GM19043 (cell line): ENCODE data around the gene EIPR1.

Source experiments
- ATAC-seq: cut with Tn5 transposase; IDR thresholded peaks from one replicate; pipeline ENCODE4 v1.9.1; 2021; ENCODE audit warnings: low read depth; ENCODE audit not compliant: unreplicated experiment

EIPR1 gene

DNA sequence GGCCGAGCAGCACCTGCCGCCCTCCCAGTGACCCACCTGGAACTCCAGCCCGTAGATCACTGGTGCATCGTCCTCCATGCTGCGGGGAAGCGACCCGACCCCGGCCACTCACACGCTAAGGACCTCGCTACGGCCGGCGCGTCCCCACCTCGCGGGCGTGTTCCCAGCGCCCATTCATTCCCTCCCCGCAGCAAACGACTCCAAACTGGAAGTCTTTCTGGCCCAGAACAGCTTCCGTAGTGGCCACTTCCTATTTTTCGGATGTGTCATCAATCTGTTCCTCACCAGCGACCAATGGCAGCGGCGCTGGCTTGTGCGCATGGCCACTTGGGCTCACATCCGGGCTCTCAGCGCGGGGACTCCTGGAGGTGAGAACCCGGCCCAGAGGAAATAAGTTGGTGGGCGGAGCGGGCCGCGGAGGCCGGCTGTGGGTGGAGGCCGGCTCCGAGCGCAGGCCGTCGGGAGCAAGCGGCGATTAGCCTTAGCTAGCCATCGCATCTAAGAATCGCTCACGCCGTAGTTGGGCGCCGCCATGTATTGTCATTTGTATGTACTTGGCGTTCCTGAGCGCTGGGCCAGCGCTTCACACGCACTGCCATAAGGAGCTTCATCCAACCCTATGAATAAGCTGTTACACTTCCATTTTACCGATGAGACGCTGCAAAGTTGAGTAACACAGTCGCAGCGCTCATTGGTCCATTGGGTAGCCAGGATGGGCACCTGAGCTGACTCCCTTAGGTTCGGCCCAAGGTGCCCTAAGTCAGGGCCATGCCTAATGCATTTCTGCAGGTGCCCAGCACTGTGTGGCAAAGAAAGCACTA is at the start of gene EIPR1:
Gene EIPR1, minus strand, starts transcription at position 207 of the 821 bp plus-strand sequence. Its CDS starts 129 bp downstream, at position 78.
- peak; percentile 76 for ATAC-seq

DNA sequence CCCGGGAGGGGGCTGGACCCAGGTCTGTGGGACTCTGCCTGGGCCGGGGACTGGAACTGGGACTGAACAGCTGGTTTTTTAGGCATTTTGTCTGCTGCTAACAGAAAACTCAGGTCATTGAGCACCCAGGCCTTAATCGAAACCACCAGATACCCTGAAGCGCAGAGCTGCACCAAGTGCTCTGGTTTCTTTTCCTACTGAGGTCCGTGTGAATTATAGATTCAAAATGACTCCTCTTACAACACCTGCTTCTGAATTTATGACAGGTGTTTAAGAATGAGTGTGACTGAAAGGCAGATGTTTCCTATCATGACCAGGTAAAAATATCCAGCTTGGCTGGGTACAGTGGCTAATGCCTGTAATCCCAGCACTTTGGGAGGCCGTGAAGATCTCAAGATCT is 49.7 kb upstream of the EIPR1 start:
- peak; percentile 54 for ATAC-seq

DNA sequence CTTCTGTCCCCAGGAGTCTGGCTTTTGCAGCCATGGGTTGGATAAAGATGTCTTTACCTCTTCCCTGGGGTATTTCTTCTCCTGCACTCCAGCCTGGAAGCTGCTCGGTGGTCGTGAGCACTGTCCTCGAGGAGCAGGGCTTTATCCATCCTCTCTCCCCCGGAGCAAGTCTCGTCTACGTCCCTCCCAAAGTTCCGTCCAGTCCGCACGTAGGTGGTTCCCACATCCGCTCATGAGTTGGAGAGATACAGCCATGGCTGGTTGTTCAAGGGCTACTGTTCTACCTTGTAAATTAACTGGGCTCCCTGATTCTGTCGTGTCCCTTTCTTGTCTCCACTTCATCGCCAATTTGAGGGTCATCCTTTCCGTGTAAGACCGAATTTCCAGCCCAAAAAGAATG is 49.0 kb upstream of the EIPR1 start:
- ATAC-seq, result no peak

DNA sequence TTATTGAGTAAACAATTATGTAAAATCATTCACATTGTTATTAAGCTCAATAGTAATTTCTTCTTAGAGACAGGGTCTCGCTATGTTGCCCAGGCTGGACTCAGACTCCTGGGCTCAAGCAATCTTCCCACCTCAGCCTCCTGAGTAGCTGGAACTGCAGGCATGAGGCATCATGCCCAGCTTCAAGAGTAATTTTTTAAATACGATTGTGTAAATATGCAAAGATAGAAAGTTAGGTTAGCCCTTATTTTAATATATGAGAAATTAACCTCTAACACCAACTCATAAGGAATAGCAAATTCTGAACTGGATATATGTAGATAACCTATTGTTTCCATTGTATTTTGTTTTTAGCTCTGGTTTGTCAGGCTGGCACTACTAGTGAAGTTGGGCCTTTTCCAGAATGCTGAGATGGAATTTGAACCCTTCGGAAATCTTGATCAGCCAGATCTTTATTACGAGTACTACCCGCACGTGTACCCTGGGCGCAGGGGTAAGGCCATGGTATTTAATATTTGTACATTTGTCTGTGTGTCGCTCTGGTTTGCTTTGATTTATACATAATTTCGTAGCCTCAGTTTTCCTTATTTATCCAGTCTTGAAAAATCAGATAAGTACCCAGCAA is 46.7 kb upstream of the EIPR1 start:
- no peak for ATAC-seq

DNA sequence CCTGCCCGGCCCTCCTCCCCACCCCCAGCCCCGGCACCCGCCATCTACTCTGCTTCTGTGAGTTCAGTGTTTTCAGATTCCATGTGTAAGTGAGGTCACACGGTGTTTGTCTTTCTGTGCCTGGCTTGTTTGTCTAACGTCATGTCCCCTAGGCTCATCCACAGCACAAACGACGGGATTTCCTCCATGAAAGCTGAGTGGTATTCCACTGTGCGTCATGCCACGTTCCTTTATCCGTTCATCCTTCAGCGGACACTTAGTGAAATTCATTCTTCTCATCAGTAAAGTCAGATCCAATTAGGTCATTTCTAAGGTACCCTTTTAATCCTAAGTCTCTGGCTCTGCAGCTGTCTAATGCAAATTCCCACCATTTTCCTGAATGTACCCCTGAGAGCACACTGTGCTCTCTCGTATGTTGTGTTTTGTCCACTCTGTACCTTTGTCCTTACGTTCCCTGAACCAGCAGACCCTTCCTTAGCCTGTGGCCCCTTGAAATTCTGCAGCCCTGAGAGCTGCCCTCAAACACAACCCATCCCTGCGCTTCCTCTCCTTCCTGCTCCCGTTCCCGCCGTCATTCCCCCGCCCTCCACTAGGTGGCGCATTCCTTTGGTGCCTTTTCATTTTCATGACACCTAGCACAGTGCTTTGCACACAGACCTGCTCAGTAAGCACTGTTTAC is 46.0 kb upstream of the EIPR1 start:
- no peak for ATAC-seq

DNA sequence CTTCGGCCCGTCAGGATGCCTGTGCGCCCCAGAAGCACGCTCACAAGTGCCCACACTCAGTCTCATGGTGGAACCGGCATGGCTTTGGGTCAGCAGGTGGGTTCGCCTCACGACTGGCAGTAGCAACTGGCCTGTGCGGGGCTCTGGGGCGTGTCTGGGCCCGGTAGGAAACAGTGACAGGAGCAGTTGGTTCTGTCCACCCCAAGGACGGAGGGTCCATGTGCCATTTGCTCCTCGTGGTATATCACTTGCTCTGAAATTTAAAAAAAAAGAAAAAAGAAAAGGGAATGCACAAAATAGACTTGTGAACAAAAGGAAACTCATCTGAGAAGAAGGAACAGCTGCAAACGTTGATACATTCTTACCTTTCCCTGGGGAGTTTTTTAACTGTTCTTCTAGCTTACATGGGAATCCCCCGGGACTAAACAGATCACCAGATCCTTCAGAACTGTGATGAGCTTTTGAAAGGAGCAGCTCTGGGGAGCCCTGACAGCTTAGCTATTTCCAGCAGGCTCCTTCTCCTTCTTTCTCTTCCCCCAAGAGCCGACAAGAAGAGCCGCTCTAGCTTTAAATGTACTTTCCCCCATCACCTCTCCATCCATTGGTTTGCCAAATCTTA is 44.7 kb upstream of the EIPR1 start:
- peak; percentile 50 for ATAC-seq

DNA sequence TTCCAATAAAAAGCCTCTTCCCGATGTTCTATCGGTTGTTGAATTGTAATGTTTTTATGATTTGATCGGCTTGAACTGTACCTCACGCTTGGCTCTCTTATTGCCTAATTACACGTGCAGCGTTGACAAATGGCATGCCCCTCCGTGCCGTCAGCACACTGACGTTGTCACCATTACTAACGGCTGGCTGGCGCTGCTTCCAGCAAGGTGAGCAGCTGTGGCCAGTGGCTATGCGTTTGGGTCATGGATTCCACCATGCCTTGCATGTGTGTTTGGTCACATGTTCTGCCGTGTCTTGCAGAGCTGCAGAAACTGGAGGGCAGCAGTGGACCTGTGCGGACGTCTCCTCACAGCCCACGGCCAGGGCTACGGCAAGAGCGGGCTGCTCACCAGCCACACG is 44.0 kb upstream of the EIPR1 start:
- no peak for ATAC-seq

DNA sequence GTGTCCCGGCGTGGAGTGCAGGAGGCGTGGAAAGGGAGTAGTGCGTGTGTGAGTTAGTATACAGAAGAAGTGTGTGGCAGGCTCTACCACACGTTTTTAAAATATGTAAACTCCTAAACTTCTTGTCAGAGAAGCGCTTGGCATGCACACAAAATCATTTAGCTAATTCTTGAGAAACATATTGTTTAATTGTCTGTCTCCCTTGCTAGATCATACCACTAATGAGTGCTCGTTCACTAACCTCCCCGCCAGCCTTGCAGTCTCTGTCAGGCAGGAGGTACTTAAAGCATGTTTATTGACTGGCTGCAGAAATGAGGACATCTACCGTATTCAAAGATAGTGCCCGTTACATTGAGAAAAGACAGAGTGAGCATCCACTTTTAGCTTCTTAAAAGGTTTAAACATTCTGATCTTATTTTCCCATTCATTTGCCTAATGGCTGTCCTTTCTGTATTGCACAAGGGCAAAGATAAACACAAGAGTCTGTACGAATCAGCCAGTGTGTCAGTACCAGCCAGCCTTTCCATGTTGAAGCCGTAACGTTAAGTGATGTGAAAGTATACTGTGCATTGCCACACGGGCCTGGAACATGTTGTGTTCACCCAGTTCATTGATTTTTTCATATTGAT is 43.3 kb upstream of the EIPR1 start:
- ATAC-seq, result no peak

DNA sequence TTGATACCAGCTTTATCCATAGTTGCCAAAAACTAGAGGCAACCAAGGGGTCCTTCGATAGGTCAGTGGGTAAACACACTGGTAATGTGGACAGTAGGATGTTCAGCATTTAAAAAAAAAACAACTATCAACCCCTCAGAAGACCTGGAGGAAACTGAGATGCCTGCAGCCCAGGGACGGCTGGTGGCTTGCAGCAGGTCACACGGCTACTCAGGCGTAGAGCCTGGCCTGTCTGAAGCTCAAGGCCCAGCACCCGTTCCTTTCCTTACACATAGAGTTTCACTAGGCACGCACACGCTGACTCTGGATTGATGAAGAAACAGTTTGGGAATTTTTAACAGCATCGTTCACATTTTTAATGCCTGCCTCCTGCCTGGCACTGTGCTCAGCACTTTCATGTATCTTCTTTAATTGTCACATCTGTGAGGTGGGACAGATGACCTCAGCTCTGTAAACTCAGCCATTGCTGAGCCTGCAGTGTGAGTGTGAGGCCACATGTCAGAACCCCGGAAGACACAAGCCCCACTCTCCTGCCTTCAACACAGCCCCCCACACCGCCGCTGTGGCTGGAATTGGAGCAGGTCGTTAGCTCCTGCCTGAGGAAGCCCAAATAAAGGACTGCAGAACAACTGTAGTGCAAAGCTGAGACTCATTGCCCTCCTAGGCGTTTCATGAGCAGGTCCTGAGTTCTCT is 42.6 kb upstream of the EIPR1 start:
- ATAC-seq, result peak; percentile 49

DNA sequence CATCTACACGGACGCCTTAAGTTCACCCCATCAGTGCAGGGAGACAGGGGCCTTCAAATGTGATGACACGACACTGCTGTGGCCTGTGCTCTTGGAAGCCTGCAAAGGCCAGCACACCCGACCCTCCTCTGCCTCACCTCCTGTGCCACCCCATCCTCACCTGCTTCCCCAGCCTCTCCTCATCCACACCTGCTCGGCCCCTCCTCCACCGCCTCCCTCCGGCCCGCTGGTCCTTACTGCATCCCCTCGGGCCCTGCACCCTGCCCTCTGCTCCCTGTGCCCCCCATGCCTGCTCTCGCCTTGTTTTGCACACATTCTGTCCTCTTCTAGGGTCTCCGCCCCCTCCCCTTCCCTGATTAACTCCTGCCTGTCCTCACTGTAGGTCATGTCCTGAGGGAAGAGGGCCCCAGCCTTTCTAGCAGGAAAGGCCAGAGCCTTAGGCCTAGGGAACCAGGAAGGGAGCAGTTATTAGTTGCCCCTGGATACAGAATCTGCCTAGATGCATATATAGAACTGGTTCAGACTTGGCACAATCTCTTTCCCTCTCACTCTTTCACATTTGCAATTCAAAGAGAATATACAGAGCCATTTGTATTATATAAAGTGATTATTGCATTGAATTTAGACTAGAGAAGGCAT is 41.3 kb upstream of the EIPR1 start:
- no peak for ATAC-seq

DNA sequence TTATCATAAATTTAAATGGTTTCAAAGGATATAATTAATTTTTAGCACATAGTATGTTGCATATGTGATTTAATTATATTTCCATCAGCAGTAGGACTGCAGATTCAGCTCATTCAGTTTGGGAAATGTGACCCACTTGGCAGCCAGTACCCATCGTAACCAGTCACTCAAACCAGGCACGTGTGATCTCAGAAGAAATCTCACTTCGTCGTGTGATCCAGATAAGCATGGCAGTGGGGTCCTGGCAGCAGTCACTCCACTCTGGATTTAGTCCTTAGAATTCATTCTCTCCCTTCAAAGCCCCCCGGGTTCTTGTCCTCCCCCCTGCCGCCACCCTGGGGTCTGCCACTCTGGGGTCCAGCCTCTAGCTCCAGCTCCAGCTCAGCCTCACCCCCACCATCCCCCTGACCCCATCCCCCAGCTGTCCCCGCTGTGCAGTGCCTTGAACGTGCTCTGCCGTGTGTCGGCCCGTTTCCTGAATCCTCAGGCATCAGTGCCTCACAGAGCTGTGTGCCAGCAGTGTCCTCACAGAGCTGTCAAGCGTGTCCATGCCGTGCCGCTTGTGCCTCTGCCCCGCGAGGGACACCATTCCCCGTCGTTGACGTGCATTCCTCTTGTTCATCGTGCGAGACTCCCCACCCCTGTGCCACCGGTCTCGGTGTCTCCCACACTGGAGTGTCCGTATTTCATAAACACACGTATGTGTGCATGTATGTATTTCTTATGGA is 36.7 kb upstream of the EIPR1 start:
- ATAC-seq, result no peak

DNA sequence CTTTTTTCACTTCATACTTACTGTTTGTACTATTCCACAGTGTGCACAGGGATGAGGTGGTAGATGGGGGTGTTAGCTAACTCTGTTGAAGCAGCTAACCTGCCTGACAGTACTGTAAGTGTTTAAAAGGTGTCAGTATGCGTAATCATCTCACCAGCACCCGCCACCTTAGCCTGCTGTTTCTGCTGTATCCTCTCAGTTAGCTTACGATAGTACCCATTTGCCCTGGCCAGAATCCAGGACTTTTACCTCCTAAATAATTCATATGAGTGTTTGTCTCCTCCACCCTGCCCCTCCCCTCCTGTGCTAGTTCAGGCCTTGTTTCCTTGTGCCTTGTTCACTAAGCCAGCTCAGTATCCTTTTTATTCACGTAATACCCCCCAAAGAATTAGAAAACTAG is 36.1 kb upstream of the EIPR1 start:
- ATAC-seq, result no peak

DNA sequence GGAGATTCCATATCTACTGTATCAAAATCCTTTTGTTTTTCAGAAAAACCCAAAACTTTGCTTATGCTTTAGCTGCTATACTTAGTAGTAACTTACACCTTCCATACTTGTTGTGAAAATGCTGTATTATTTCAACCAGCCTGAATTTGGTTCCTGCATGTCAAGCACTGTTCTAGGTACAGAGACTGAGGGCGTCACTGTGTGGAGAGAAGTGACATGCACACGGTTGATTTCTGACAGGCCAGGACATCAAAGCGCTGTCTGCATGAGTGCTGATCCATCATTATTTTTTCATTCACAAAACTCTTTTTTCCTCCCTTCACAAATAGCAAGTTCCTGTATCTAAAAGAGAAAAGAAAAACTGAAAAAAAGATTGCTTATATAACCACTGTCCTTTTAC is 33.5 kb upstream of the EIPR1 start:
- ATAC-seq, result no peak

DNA sequence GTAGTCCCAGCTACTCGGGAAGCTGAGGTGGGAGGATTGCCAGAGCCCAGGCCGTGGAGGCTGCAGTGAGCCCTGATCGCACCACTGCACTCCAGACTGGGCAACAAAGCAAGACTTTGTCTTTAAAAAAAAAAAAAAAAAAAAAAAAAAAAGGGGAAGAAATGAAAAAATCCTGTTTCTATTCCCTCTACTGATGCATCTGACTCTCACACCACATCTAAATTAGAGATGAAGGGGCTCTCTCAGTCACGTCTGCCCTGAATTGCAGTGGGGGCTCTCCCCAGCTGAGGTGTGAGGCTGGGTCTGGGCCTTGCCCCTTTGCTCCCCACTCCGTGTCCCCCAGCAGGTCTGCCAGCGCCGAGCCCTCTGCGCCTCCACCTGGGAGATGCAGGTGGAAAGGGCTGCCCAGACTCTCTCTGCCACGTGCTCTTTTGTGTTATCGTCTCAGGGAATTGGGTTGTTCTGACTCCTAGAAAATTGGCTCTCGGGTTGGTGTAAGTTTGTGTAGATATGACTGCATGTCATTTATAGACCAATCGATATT is 32.1 kb upstream of the EIPR1 start:
- ATAC-seq, result no peak

DNA sequence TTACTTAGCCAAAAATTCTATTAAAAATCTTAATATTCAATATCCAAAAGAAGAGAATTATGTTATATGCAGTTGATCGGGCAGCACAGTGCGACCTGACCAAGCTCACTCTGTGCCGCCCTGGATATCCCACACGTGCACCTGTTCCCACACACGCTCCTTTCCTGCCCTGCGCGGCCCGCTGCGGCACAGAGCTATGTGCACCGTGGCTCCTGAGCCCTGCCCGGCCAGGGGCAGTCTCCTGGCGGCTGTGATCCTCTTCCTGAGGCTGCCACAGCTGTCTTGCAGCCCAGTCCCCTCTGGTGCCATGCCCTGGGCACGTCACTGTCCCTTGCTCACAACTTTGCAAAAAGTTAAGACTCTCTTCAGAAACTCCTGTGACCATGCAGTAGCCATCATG is 31.2 kb upstream of the EIPR1 start:
- ATAC-seq, result no peak

DNA sequence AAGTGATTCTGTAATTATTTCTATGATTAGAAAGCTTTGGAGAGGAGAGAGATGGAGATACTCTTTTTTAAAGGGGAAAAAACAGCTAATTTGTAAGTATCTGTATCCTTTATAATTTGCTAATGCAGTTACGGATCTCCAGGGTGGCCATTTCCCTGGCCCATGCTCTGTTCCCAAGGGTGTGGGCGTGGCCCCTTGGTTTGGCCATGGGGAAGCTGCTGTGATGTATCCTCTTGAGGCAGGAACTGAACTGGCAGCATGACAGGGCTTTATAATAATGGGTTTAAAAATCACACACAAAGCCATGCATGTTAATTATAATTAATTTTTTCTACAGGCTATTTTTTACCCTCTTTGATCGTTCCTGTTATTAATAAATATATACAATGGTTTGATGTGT is 28.9 kb upstream of the EIPR1 start:
- no peak for ATAC-seq

DNA sequence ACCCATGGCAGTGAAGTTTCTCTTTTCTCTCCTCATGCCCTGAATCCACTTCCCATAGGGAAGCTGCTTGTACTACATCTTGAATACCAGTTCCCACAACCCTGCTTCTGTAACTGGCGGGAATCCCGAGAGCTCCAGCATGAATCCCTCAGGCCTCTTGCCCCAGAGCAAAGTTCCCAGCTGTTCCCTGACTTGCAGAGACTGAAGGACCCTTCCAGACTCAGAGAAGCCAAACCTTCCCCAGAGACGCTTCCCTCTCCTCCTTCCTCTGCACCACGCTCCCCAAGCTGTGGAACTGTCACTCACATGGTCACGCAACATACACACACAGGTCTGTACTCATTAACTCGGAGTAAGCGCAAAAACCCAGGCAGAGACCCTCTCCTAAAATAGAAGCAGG is 28.3 kb upstream of the EIPR1 start:
- ATAC-seq, result no peak

DNA sequence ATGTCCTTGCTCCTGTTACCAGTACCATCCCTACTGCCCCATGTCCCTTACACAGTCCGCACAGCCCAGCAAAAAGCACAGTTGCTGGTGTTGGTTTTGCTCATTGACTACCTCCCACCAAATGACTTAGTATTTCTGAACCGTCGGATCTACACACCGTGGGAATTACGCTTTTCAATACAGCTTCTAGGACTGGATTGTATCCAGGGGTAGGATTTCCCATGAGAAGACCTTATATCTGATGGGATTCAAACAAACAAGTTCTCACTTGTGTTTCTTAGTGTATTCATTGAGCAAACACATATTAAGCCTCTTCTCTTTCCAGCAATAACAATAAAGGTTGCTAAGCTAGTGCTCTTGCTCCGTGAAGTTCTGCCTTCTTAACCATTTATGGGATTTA is 27.7 kb upstream of the EIPR1 start:
- ATAC-seq, result no peak

DNA sequence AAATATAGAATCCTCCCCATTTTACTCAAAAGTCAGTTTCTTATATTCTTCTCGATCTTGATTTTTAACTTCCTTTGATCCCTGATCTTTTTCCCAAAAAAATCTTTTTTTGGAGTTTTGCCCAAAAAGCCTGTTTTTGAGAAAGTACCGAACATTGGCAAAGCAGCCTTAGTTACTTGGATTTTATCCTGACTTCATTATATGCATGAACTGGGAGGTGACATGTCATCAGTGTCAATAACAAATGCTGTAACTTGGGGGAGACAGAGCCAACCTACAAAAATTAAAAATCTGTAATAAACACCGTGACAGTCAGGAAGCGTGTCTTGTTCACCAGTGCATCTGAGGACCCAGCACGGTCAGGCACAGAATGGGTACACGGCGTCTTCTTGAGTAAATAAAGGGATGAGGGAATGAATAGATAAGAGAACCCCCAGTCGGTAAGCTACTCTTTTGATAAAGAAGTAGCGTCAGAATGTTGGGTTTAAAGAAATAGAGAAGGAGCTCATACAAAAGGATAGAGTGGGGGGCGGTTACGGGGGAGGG is 26.8 kb upstream of the EIPR1 start:
- no peak for ATAC-seq
